NCI-H1436 (cell line): ENCODE data around the gene CEP112.

ENCODE experiments used
- DNase-seq: peaks from one replicate; lab custom pipeline; 2025; lab: John Stamatoyannopoulos, UW

The CEP112 gene

DNA sequence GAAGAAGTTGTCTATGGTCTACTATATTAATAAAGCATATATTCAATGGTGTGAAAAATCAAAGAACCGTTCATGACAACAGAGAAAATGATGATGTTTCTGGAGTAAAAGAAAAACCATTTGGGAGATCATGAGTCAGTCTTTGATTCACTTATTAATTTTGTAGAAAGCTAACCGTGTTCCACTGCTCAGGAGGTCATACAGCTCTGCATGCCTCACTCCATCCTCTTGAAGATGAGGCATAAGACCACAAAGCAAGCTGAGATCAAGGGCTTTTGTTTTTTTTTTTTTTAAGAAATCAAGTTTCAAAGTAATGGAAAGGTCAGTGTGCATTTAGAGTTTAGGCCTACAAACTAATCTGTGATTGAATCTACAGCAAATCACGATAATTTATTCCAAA, 206.4 kb downstream of the CEP112 start:
- no peak for DNase-seq

DNA sequence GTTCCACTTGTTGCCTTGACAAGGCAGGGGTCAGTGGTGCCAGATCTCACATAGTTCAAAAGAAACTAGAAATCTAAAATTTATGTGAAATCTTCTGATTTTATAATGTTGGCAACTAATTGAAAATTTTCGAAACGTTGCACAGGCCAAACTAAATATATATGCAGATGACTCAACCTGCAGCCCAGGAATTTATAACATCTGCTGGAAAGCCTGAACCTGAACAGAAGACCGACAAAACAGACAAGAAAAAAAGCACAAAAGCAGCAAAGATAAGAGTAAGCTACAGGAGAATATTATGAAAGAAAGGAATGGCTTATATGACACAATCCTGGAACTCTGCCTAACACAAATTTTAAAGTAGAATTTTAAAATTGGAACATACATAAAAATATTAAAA, 207.6 kb downstream of the CEP112 start:
- DNase-seq, result no peak

- DNase-seq, result no peak
Observed at GRCh38 chr17:65978871-65979270, 213.1 kb downstream of the CEP112 start.

GRCh38 chr17:65977041-65977440, 214.9 kb downstream of the CEP112 start:
- DNase-seq, result no peak

- no peak for DNase-seq
Observed at GRCh38 chr17:65975878-65976277, 216.1 kb downstream of the CEP112 start.

DNA sequence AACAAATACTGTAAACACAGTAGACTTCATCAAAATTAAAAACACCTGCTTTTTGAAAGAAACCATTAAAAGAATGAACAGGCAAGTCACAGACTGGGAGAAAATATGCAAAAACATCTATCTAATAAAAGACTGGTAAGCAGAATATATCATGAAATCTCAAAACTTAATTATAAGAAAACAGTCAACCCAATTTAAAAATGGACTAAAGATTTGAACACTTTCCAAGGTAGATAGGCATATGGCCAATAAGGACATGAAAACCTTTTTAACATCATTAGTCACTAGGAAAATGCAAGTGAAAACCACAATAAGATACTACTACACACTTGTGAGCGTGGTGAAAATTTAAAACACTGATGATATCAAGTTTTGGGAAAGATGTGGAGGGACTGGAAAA, 218.7 kb downstream of the CEP112 start:
- no peak for DNase-seq

GRCh38 chr17:65967372-65967771, 224.6 kb downstream of the CEP112 start:
- DNase-seq, result no peak

DNA sequence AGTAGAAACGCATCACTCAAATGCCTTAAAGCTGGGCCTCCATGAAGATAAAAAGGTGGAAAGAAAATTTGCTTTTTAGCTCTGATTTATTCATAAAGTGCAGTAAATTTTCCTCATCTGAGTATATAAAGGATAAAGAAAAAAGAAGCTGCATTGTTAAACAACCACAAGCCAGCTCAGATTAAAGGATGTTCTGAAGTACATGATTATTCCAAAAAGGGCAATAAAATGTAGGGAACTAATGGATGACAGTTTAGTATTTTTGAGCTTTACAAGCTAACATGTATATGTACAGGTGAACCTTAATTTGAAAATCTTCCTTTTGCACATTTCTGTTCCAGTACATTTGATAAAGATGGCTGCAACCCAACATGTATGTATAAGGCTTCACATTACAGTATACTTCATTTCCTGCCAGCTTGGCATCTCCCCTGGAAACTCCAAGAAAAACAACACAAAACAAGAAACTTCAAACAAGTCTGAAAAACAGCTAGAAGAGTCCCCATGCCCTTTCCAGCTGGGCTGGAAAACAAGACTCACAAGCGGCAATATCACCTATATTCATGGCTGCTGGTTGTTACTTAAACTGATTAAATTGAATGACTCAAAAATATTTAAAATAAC, 225.7 kb downstream of the CEP112 start:
- no peak for DNase-seq

DNA sequence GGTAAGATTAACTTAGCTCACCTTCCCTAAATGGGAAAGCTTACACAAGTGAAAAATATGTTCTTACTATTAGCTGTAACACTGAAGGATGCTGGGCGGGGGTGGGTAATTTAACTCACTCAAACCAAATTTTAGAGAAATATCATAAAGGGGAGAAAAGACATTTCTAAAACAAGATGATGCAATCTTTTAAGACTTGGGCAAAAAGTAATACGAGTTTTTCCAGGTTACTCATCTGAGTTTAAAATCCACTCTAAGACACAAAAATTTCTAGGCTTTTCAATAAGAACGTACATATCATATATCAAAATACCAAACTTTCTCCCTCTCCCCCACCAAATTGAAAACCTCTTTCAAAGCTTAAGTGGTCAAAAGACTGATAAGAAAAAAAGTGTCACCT, 228.8 kb downstream of the CEP112 start:
- no peak for DNase-seq

GRCh38 chr17:65959630-65960029, 232.3 kb downstream of the CEP112 start:
- DNase-seq, result no peak

- no peak for DNase-seq
Observed at GRCh38 chr17:65956814-65957213, 235.1 kb downstream of the CEP112 start.

DNA sequence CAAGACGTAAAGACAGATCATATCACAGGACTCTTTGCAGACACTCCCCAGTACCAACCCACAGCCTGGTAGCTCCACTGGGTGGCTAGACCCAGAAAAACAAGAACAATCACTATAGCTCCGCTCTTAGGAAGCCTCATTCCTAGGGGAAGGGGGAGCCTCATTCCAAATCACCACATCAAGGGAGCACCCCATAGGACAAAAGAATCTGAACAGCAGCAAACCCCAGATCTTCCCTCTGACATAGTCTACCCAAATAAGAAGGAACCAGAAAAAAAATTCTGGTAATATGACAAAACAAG, 237.8 kb downstream of the CEP112 start:
- no peak for DNase-seq

DNA sequence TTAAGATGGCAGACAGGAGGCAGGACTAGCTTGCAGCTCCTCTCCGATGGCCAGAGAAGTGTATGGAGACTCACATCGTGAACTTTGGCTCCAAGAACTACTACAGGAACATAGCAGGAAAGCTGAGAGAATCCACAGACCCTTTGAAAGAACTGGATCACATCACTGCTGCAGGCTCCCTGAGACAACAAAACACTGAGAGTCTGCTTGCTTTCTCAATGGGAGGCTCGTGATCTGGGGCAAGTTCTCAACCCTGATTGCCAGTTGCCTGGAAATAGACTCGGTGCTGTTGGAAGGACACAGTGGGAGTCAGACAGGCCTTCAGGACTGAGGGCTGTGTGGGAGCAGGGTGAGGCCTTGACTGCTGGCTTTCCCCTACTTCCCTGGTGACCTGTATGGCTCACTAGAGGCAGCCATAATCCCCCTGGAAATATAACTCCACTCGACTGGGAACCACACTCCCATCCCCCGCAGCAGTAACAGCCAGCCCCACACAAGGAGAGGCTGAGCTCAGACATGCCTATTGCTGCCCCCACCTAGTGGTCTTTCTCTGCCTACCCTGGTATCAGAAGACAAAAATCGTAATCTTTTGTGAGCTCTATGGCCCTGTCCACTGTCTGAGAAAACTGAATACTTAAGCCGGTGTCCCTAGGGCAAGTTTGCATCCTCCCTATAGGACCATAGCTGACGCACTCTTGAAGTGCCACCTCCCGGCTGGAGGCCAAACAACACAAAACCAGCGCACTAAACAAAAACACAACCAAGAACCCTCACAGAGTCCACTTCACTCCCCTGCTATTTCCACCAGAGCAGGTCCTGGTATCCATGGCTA, 238.4 kb downstream of the CEP112 start:
- DNase-seq, result no peak

- DNase-seq, result no peak
Observed at GRCh38 chr17:65952586-65952985, 239.3 kb downstream of the CEP112 start.

GRCh38 chr17:65952015-65952414, 239.9 kb downstream of the CEP112 start:
- no peak for DNase-seq

DNA sequence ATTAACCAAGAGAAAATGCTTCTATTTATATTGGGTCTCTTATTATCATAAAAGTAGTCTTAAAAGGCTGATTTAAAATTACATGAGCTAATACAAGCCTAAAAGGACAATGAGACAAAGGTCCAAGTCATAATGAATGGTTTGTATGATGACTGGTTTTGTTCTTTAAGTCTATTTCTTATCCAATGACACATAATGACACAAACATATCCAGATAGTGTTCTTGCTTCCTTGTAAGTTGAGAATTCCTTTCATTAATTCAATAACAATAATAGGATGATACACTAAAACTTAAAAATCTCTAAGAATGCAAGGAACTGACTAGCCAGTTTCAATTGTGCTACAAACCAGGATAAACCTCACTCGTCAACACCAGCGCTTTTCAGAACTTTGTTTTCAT, 244.1 kb downstream of the CEP112 start:
- no peak for DNase-seq

GRCh38 chr17:65942592-65942991, 249.3 kb downstream of the CEP112 start:
- no peak for DNase-seq

DNA sequence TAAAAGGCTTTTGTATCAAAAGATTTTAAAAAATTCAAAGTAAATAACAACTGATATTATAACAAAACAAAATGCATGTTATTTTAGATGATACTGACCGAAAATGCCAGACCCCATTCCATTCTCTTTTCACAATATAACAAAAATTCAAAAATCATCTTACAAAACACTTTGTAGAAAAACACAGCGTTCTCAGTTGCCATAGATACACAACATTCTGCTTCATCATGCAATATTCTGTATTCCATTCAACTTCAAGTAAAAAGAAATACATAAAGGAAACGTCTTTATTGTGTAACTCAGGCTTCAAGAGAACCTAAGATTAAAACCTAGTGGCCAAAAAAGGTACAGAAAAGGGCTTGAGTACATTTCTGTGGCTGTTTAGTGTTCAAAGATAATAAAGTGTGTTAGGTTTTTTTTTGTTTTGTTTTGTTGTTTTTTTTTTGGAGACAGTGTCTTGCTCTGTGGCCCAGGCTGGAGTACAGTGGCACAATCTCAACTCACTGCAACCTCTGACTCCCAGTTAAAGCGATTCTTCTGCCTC, 250.5 kb downstream of the CEP112 start:
- DNase-seq, result no peak

- DNase-seq, result no peak
Observed at GRCh38 chr17:65936013-65936412, 255.9 kb downstream of the CEP112 start.

DNA sequence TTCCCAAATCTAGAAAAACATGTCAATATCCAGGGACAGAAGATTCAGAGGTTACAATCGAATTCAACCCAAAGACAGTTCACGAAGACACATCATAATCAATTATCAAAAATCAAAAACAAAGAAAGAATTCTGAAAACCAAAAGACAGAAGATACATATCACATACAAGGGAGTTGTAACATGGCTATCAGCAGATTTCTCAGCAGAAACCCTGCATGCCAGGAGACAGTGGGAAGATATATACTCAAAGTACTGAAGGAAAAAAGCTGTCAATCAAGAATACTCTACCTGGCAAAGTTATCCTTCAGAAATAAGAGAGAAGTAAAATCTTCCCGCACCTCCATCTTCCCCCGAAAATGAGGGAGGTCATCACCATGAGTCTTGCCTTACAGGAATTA, 258.6 kb downstream of the CEP112 start:
- no peak for DNase-seq

GRCh38 chr17:65931246-65932149, 260.4 kb downstream of the CEP112 start:
- no peak for DNase-seq

DNA sequence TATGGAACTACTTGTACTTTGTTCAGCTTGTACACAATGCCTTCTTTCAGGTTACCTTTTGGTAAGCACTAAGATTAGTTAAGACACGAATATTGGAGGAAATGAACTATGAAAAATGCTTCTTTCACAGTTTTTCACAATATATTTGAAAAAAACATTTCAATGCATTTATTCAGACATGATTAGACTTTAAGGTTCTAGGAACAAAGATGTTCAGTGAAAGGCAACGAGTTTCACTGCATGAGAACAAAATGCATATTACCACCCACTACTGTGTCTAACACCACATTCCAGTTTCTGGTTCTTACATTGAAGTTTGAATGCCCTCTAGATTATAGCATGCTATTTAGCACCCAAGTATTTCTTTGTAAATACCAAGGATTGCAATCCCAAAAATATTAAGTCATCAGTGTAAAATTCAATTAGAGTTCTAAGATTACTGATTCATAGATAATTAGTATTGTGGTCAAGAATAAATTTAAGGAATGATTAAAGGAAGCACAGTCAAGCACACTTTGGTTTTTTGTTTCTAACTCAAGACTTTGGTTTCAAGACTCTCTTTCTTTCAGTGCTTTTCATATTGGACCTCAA, 261.7 kb downstream of the CEP112 start:
- no peak for DNase-seq
